Keratinocyte (primary cell): ENCODE results near the gene SMC1B. TPM values are rescaled to one million over a fixed set of nuclear protein-coding genes. Genes with fewer than 3 reads are reported as not detected.

Source experiments
- DNase-seq: peaks from one replicate; pipeline ENCODE4 v3.0.0-alpha.2; 2011; ENCODE audit warnings: low read depth, missing footprints, low spot score
- FAIRE-seq: peaks from 2 replicates; lab custom pipeline; 2011; peaks lifted over from hg19 to GRCh38; lab: Jason Lieb, UNC
- H2AFZ ChIP-seq: 2 replicates; pipeline ENCODE4 v1.6.0; 2012; ENCODE audit warnings: low read length, control low read depth, inconsistent platforms; ENCODE audit not compliant: control insufficient read depth
- H3K27ac ChIP-seq: 2 replicates; pipeline ENCODE4 v1.5.1; 2011; ENCODE audit warnings: low read length; ENCODE audit not compliant: control insufficient read depth, insufficient read depth
- H3K27me3 ChIP-seq: 3 replicates; pipeline ENCODE4 v1.6.0; 2011; ENCODE audit warnings: low read length; ENCODE audit not compliant: control insufficient read depth, insufficient read depth; ENCODE audit errors: extremely low read depth
- H3K36me3 ChIP-seq, 2 experiments: 2 replicates in 1 of 2; 3 replicates in 1 of 2; pipeline ENCODE4 v1.5.1; 2011; ENCODE audit warnings: low read length in 2 of 2, mild to moderate bottlenecking in 1 of 2; ENCODE audit not compliant: control insufficient read depth in 2 of 2, insufficient read depth in 2 of 2; ENCODE audit errors: extremely low read depth in 1 of 2
- H3K4me1 ChIP-seq: 3 replicates; pipeline ENCODE4 v1.5.1; 2011; ENCODE audit warnings: low read length; ENCODE audit not compliant: control insufficient read depth, insufficient read depth; ENCODE audit errors: extremely low read depth
- H3K4me2 ChIP-seq: 3 replicates; pipeline ENCODE4 v1.6.0; 2011; ENCODE audit warnings: low read depth, low read length; ENCODE audit not compliant: control insufficient read depth, insufficient read depth; ENCODE audit errors: extremely low read depth
- H3K4me3 ChIP-seq, 3 experiments: fragments of 200-600 bp in 1 of 3; sonication (generic) in 1 of 3; 2 replicates in 2 of 3; 3 replicates in 1 of 3; pipeline ENCODE4 v1.5.1; 2011 to 2016; ENCODE audit warnings: low read length in 3 of 3, mild to moderate bottlenecking in 3 of 3, control low read depth in 2 of 3, inconsistent platforms in 1 of 3, low read depth in 1 of 3, mixed read lengths in 1 of 3, mixed run types in 1 of 3, moderate library complexity in 1 of 3; ENCODE audit not compliant: control insufficient read depth in 2 of 3, insufficient read depth in 2 of 3; ENCODE audit errors: extremely low read depth in 1 of 3
- H3K79me2 ChIP-seq: 2 replicates; pipeline ENCODE4 v1.6.0; 2012; ENCODE audit warnings: low read length; ENCODE audit not compliant: control insufficient read depth, insufficient read depth
- H3K9ac ChIP-seq: 3 replicates; pipeline ENCODE4 v1.6.0; 2011; ENCODE audit warnings: low read length; ENCODE audit not compliant: control insufficient read depth, insufficient read depth; ENCODE audit errors: extremely low read depth
- H3K9me1 ChIP-seq: 3 replicates; pipeline ENCODE4 v1.6.0; 2011; ENCODE audit warnings: low read length; ENCODE audit not compliant: control insufficient read depth, insufficient read depth; ENCODE audit errors: extremely low read depth
- H3K9me3 ChIP-seq: 2 replicates; pipeline ENCODE4 v1.5.1; 2012; ENCODE audit warnings: low read depth, low read length; ENCODE audit not compliant: control insufficient read depth
- H4K20me1 ChIP-seq: 3 replicates; pipeline ENCODE4 v1.6.0; 2011; ENCODE audit warnings: low read length; ENCODE audit not compliant: control insufficient read depth, insufficient read depth; ENCODE audit errors: extremely low read depth
- CTCF ChIP-seq, 3 experiments: IDR thresholded peaks in 1 of 3; conservative IDR thresholded peaks in 1 of 3; optimal IDR thresholded peaks in 1 of 3; 2 replicates in 2 of 3; 3 replicates in 1 of 3; pipeline versions ENCODE3 to v1.5.1; 2011; ENCODE audit warnings: low read length in 3 of 3, mild to moderate bottlenecking in 3 of 3, moderate library complexity in 2 of 3, control low read depth in 1 of 3, inconsistent platforms in 1 of 3; ENCODE audit not compliant: insufficient read depth in 2 of 3; ENCODE audit errors: extremely low read depth in 1 of 3
- EZH2 ChIP-seq: IDR thresholded peaks from one replicate; pipeline ENCODE4 v1.6.1; 2012; ENCODE audit warnings: inconsistent platforms, mild to moderate bottlenecking, low read length, moderate library complexity
- dilution Hi-C: fragments of 300-500 bp; cut with MboI; formaldehyde crosslinking; loops from one replicate; pipeline ENCODE4 v1.7.0; 2020; ENCODE audit warnings: low sequenced_read_pairs; ENCODE audit not compliant: extremely low pct_ligation_motif_present
- polyA plus RNA-seq, 5 experiments: library from polyadenylated mRNA; depleted of rRNA in 3 of 5; stranded (reverse) in 3 of 5; stranded (forward) in 1 of 5; unstranded in 1 of 5; fragments of >200 nt; gene quantifications; 1 replicate in 1 of 5; 2 replicates in 3 of 5; 3 replicates in 1 of 5; pipeline versions ENCODE4 v1.2.1 to v1.2.3, GENCODE V29; 2011 to 2012; ENCODE audit warnings: missing spikeins in 2 of 5, low read depth in 1 of 5, low replicate concordance in 1 of 5

SMC1B gene
- polyA plus RNA-seq, 1 donor (not counting 4 experiments of a cell fraction or from before 2014, with no cell fraction given), result not detected

DNA sequence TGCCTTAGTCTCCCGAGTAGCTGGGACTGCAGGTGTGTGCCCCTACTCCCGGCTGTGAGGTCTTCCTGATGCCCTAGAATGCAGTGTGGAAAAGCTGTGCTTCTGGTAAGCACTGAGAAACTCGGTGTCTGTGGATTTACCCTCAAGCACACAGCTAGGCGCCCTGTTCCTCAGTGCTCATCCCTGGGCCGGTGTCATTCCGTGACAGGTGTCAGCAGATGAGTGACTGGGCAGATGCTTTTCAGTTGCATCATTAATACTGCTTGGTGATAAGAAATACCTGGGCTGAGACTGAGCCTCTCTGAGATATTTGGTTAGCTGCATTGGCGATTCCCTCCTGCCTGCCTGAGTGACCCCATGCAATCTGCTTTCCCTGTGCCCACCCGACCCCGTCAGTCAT lies 81.9 kb downstream of the SMC1B start:
- H4K20me1 ChIP-seq, result peaks cover 3% of the 10 kb centered on the region
- no peak overlapping the region for H2AFZ ChIP-seq
- H3K27me3 ChIP-seq, result no peaks in the 10 kb centered on the region
- dilution Hi-C loops, result no loop called here
- TF ChIP-seq CTCF (optimal IDR thresholded peaks at IDR 0.05 in 1 of 3, IDR thresholded peaks at IDR 0.05 in 1 of 3, conservative IDR thresholded peaks at IDR 0.05 in 1 of 3; ENCODE audit: extremely low read depth in 1 of 3, insufficient read depth in 2 of 3, low read length in 3 of 3), result no peak
- TF ChIP-seq EZH2, result no peak
- peaks cover 26% of the 10 kb centered on the region for H3K4me1 ChIP-seq
- H3K9me1 ChIP-seq, result no peaks in the 10 kb centered on the region
- H3K79me2 ChIP-seq, result no peaks in the 10 kb centered on the region
- FAIRE-seq, result no peak
- no peak for DNase-seq
- H3K9ac ChIP-seq, result no peak overlapping the region
- no peak overlapping the region for H3K4me3 ChIP-seq
- H3K9me3 ChIP-seq, result no peaks in the 10 kb centered on the region
- H3K4me2 ChIP-seq, result no peak overlapping the region
- H3K36me3 ChIP-seq, result peaks cover 12 to 36% of the 10 kb centered on the region in 2 experiments
- H3K27ac ChIP-seq, result no peak overlapping the region

GRCh38 chr22:45330548-45330947 lies 82.9 kb downstream of the SMC1B start:
- no peaks in the 10 kb centered on the region for H3K9me3 ChIP-seq
- H3K36me3 ChIP-seq, result peaks cover 10 to 33% of the 10 kb centered on the region in 2 experiments
- dilution Hi-C loops, result no loop called here
- H3K79me2 ChIP-seq, result peaks cover 3% of the 10 kb centered on the region
- H3K4me1 ChIP-seq, result peaks cover 22% of the 10 kb centered on the region
- no peak overlapping the region for H3K4me2 ChIP-seq
- peaks cover 3% of the 10 kb centered on the region for H4K20me1 ChIP-seq
- no peak overlapping the region for H3K9ac ChIP-seq
- H2AFZ ChIP-seq, result no peak overlapping the region
- no peaks in the 10 kb centered on the region for H3K27me3 ChIP-seq
- H3K27ac ChIP-seq, result no peak overlapping the region
- no peak overlapping the region for H3K4me3 ChIP-seq
- no peak for FAIRE-seq
- no peak for DNase-seq
- H3K9me1 ChIP-seq, result no peaks in the 10 kb centered on the region
- TF ChIP-seq EZH2, result no peak
- TF ChIP-seq CTCF (optimal IDR thresholded peaks at IDR 0.05 in 1 of 3, IDR thresholded peaks at IDR 0.05 in 1 of 3, conservative IDR thresholded peaks at IDR 0.05 in 1 of 3; ENCODE audit: extremely low read depth in 1 of 3, insufficient read depth in 2 of 3, low read length in 3 of 3), result no peak
